Tibial nerve (tissue), 4 donors: ENCODE results near the gene PDCL3. TPM values are rescaled to one million over a fixed set of nuclear protein-coding genes. Genes with fewer than 3 reads are reported as not detected.

Source experiments
- DNase-seq, 2 donors: peaks; one replicate each; pipeline ENCODE4 v3.0.0-alpha.2; 2019; ENCODE audit warnings: low spot score in 2 of 2
- H3K27ac ChIP-seq, 4 donors: fragments of 200-600 bp; sonication (generic) in 3 of 4; one replicate each; pipeline ENCODE4 v1.5.1; 2017 to 2019; ENCODE audit warnings: mild to moderate bottlenecking in 1 of 4
- H3K27me3 ChIP-seq, 2 donors: fragments of 200-600 bp; sonication (generic) in 1 of 2; one replicate each; pipeline versions ENCODE4 v1.5.1 to v1.6.0; 2017 to 2019
- H3K36me3 ChIP-seq, 3 donors: fragments of 200-600 bp; sonication (generic); one replicate each; pipeline ENCODE4 v1.5.1; 2018 to 2019
- H3K4me1 ChIP-seq, 4 donors: fragments of 200-600 bp; sonication (generic) in 3 of 4; one replicate each; pipeline ENCODE4 v1.5.1; 2017 to 2019
- H3K4me3 ChIP-seq, 4 donors: fragments of 200-600 bp; sonication (generic) in 3 of 4; one replicate each; pipeline ENCODE4 v1.5.1; 2017 to 2019; ENCODE audit warnings: mild to moderate bottlenecking in 1 of 4, moderate library complexity in 1 of 4
- H3K9me3 ChIP-seq, 4 donors: fragments of 200-600 bp; sonication (generic) in 3 of 4; one replicate each; pipeline ENCODE4 v1.5.1; 2017 to 2019
- EP300 ChIP-seq, 2 donors: sonication (generic); formaldehyde crosslinking; IDR thresholded peaks; one replicate each; pipeline ENCODE4 v1.6.1; 2017; ENCODE audit warnings: antibody characterized with exemption in 2 of 2, mild to moderate bottlenecking in 1 of 2
- POLR2A ChIP-seq, 2 donors: fragments of 450-650 bp; IDR thresholded peaks; one replicate each; pipeline ENCODE4 v1.6.1; 2017; ENCODE audit warnings: antibody characterized with exemption in 2 of 2, mild to moderate bottlenecking in 2 of 2, moderate library complexity in 2 of 2
- WGBS, 2 donors: methylation state at CpG; one replicate each; pipeline ENCODE4 v1.1.5; 2018; 5-methylcytosine and 5-hydroxymethylcytosine counted together
- total RNA-seq, 4 donors: library from RNA; depleted of rRNA; stranded (reverse); fragments of >200 nt; gene quantifications; one replicate each; pipeline ENCODE4 v1.1.0, GENCODE V29; 2016
- TF ChIP-seq, protein P1 (sequence below), 5 experiments: fragments of 200-600 bp in 3 of 5; fragments of 450-650 bp in 2 of 5; sonication (generic) in 3 of 5; IDR thresholded peaks; one replicate each; pipeline ENCODE4 v1.5.1; 2016 to 2019; ENCODE audit warnings: antibody characterized with exemption in 5 of 5, mild to moderate bottlenecking in 3 of 5, moderate library complexity in 2 of 5

The PDCL3 gene
- 10 to 100 TPM in 1 of 4 donors, 1 to 10 TPM in 3; 7.1 to 12.1 (median 8.4) TPM for total RNA-seq

- 0% methylated on average over 16 to 32 of the region's 62 CpGs for WGBS, 2 donors
- peaks cover 0 to 12% (median 7%) of the 10 kb centered on the region in 4 donors for H3K4me1 ChIP-seq
- DNase-seq, result peak; percentile 88 to 93
- H3K27ac ChIP-seq, result peak within 1 kb of the TSS; percentile 89 to 95 (median 92)
- no peaks in the 10 kb centered on the region for H3K9me3 ChIP-seq
- TF ChIP-seq EP300 (IDR thresholded peaks at IDR 0.05) (peak; percentile 14 to 91), POLR2A (IDR thresholded peaks at IDR 0.05) (peak; percentile 64 to 80)
- TF ChIP-seq, protein P1, sequence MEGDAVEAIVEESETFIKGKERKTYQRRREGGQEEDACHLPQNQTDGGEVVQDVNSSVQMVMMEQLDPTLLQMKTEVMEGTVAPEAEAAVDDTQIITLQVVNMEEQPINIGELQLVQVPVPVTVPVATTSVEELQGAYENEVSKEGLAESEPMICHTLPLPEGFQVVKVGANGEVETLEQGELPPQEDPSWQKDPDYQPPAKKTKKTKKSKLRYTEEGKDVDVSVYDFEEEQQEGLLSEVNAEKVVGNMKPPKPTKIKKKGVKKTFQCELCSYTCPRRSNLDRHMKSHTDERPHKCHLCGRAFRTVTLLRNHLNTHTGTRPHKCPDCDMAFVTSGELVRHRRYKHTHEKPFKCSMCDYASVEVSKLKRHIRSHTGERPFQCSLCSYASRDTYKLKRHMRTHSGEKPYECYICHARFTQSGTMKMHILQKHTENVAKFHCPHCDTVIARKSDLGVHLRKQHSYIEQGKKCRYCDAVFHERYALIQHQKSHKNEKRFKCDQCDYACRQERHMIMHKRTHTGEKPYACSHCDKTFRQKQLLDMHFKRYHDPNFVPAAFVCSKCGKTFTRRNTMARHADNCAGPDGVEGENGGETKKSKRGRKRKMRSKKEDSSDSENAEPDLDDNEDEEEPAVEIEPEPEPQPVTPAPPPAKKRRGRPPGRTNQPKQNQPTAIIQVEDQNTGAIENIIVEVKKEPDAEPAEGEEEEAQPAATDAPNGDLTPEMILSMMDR (IDR thresholded peaks at IDR 0.05), result peak in 3 of 5 experiments; percentile 7 to 30 (median 27)
- H3K36me3 ChIP-seq, result peaks cover 0 to 25% (median 0%) of the 10 kb centered on the region in 3 donors
- no peaks in the 10 kb centered on the region for H3K27me3 ChIP-seq
- peak within 1 kb of the TSS; percentile 73 to 95 (median 84) for H3K4me3 ChIP-seq
Observed at GRCh38 chr2:100562613-100563406, at the start of gene PDCL3. Gene PDCL3 (plus strand): TSS chr2:100562993. CDS start chr2:100563068, 75 bp downstream.

GRCh38 chr2:100513650-100514049 lies 49.1 kb upstream of the PDCL3 start:
- no peak overlapping the region for H3K4me3 ChIP-seq
- H3K27me3 ChIP-seq, result no peaks in the 10 kb centered on the region
- DNase-seq, result no peak
- no peaks in the 10 kb centered on the region for H3K9me3 ChIP-seq
- no peaks in the 10 kb centered on the region for H3K4me1 ChIP-seq
- no peaks in the 10 kb centered on the region for H3K36me3 ChIP-seq
- WGBS, 2 donors, result 58 to 65% methylated on average over 4 of the region's 4 CpGs
- H3K27ac ChIP-seq, result no peak overlapping the region
- TF ChIP-seq EP300 (IDR thresholded peaks at IDR 0.05) (no peak), POLR2A (IDR thresholded peaks at IDR 0.05) (no peak)
- TF ChIP-seq, protein P1 (IDR thresholded peaks at IDR 0.05), result no peak

- WGBS, 2 donors, result 31 to 52% methylated on average over 1 of the region's 1 CpG
- no peak for DNase-seq
- Histone ChIP-seq H3K27me3 (no peaks in the 10 kb centered on the region), H3K9me3 (no peaks in the 10 kb centered on the region), H3K36me3 (no peaks in the 10 kb centered on the region), H3K27ac (no peak overlapping the region), H3K4me1 (no peaks in the 10 kb centered on the region), H3K4me3 (no peak overlapping the region)
- no peak for TF ChIP-seq EP300 (IDR thresholded peaks at IDR 0.05)
- TF ChIP-seq, protein P1 (IDR thresholded peaks at IDR 0.05), result no peak
- TF ChIP-seq POLR2A (IDR thresholded peaks at IDR 0.05), result no peak
Observed at GRCh38 chr2:100517556-100517955, 45.2 kb upstream of the PDCL3 start.

GRCh38 chr2:100518801-100519200 lies 44.0 kb upstream of the PDCL3 start:
- Histone ChIP-seq H3K27me3 (no peaks in the 10 kb centered on the region), H3K4me3 (no peak overlapping the region), H3K36me3 (no peaks in the 10 kb centered on the region), H3K27ac (no peak overlapping the region), H3K9me3 (no peaks in the 10 kb centered on the region), H3K4me1 (no peaks in the 10 kb centered on the region)
- WGBS, 2 donors, result 78 to 79% methylated on average over 2 of the region's 2 CpGs
- no peak for DNase-seq
- TF ChIP-seq, protein P1 (IDR thresholded peaks at IDR 0.05), result no peak
- TF ChIP-seq POLR2A (IDR thresholded peaks at IDR 0.05), result no peak
- no peak for TF ChIP-seq EP300 (IDR thresholded peaks at IDR 0.05)

DNA sequence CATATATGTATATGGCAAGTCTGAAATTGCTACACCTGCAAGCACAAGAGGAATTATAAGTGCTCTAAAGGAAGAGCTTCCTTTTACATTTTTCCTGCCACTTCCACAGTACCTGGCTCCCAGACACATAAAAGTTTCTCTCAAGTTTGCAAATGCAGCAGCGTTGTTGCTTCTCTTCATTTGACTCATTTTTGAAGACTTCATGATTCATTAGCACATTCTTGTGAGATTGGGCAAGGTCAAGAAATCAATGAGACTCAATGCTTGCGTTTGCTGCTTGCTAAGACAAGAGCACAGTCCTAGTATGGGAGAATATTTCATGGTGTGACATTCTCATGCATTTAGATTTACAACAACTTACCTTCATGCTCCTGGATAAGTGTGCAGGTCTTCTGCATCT lies 42.6 kb upstream of the PDCL3 start:
- WGBS, 2 donors, result 78 to 81% methylated on average over 2 of the region's 2 CpGs
- TF ChIP-seq, protein P1 (IDR thresholded peaks at IDR 0.05), result no peak
- TF ChIP-seq EP300 (IDR thresholded peaks at IDR 0.05) (no peak), POLR2A (IDR thresholded peaks at IDR 0.05) (no peak)
- no peak overlapping the region for H3K27ac ChIP-seq
- no peaks in the 10 kb centered on the region for H3K9me3 ChIP-seq
- no peaks in the 10 kb centered on the region for H3K27me3 ChIP-seq
- no peak overlapping the region for H3K4me3 ChIP-seq
- no peaks in the 10 kb centered on the region for H3K36me3 ChIP-seq
- H3K4me1 ChIP-seq, result no peaks in the 10 kb centered on the region
- no peak for DNase-seq
